C4-2B (cell line): ENCODE data around the gene EPHB2.
"Not testable (repeated sequence)": the region's sequence is repeated elsewhere in the genome, so short reads cannot be mapped to it uniquely, and the experiment has no call there.

Experiments used
- CTCF ChIP-seq: fragments of 450-650 bp; conservative IDR thresholded peaks from 2 replicates; pipeline ENCODE4 v1.5.1; 2017; ENCODE audit warnings: mild to moderate bottlenecking
- ZFX ChIP-seq: fragments of 450-650 bp; IDR thresholded peaks from 2 replicates; pipeline ENCODE4 v1.6.1; 2017

GRCh38 chr1:22668840-22669239 lies 41.8 kb upstream of the EPHB2 start:
- not testable (repeated sequence) for TF ChIP-seq CTCF, ZFX
